Neural progenitor cell (in vitro differentiated cells): ENCODE measurements around the gene HSD17B4.

ENCODE experiments used
- EZH2 ChIP-seq: fragments of 200-600 bp; sonication (generic); IDR thresholded peaks from 2 replicates; pipeline ENCODE4 v1.6.1; 2017; ENCODE audit warnings: antibody characterized with exemption, mild to moderate bottlenecking, moderate library complexity
- TF ChIP-seq, protein P1 (sequence below): fragments of 200-600 bp; sonication (generic); IDR thresholded peaks from 2 replicates; pipeline ENCODE4 v1.5.1; 2017; ENCODE audit warnings: antibody characterized with exemption, mild to moderate bottlenecking

DNA sequence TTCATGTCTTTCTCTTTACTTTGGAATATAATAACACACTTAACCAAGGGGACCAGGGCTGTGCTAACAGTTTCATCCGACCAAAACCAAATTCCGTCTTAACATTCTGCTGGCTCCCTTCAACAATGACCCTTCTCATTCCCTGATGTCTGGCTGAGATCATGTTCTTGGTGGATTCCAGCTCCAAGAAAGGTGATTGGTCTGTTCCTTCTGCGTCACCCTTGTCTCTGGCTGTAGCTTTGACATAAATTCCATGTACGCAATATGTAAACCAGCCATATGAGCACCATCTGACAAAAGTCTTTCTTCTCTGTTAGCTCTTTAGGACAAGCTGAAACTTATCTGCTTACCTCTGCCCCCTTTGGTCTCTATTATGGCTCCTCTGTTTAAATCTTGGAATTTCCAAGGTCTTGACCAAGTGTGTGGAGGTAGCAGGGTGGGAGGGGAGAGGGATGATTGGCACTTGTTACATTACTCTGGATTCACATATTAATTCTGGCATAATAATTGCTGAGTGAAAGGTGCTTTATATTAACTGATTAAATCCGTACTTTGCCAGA lies 45.7 kb upstream of the HSD17B4 start:
- TF ChIP-seq, protein P1, sequence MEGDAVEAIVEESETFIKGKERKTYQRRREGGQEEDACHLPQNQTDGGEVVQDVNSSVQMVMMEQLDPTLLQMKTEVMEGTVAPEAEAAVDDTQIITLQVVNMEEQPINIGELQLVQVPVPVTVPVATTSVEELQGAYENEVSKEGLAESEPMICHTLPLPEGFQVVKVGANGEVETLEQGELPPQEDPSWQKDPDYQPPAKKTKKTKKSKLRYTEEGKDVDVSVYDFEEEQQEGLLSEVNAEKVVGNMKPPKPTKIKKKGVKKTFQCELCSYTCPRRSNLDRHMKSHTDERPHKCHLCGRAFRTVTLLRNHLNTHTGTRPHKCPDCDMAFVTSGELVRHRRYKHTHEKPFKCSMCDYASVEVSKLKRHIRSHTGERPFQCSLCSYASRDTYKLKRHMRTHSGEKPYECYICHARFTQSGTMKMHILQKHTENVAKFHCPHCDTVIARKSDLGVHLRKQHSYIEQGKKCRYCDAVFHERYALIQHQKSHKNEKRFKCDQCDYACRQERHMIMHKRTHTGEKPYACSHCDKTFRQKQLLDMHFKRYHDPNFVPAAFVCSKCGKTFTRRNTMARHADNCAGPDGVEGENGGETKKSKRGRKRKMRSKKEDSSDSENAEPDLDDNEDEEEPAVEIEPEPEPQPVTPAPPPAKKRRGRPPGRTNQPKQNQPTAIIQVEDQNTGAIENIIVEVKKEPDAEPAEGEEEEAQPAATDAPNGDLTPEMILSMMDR = no peak
- no peak for TF ChIP-seq EZH2
